Loucy (cell line): ENCODE results near the gene LYPD8.

ENCODE experiments used
- EZH2phosphoT487 ChIP-seq: fragments of 200-600 bp; IDR thresholded peaks from 2 replicates; pipeline ENCODE4 v1.6.1; 2018; ENCODE audit warnings: antibody characterized with exemption, mild to moderate bottlenecking, moderate library complexity, borderline replicate concordance
- TF ChIP-seq, protein P1 (sequence below): fragments of 200-600 bp; sonication (generic); conservative IDR thresholded peaks from 2 replicates; pipeline ENCODE4 v1.5.1; 2014; ENCODE audit warnings: mild to moderate bottlenecking, antibody characterized with exemption, low read length

DNA sequence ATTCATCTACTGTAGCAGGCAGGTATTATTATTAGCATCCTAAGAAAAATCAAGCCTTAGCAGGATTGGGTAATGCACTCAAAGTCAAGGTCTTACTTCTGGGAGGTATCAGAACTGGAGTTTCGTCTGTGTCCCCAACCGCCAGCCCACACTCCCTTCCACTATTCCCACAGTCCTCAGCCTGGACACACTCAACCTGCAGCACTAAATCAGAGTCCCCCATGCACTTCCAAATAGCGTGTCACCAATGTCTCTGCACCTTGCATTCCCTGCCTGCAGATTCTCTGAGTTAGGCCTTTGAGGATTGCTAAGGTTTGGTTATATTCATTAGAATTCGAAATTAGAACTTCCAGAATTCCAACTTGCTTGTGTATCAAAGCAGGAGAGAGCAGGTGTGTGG, 3.9 kb downstream of the LYPD8 start:
- TF ChIP-seq, protein P1, sequence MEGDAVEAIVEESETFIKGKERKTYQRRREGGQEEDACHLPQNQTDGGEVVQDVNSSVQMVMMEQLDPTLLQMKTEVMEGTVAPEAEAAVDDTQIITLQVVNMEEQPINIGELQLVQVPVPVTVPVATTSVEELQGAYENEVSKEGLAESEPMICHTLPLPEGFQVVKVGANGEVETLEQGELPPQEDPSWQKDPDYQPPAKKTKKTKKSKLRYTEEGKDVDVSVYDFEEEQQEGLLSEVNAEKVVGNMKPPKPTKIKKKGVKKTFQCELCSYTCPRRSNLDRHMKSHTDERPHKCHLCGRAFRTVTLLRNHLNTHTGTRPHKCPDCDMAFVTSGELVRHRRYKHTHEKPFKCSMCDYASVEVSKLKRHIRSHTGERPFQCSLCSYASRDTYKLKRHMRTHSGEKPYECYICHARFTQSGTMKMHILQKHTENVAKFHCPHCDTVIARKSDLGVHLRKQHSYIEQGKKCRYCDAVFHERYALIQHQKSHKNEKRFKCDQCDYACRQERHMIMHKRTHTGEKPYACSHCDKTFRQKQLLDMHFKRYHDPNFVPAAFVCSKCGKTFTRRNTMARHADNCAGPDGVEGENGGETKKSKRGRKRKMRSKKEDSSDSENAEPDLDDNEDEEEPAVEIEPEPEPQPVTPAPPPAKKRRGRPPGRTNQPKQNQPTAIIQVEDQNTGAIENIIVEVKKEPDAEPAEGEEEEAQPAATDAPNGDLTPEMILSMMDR, result no peak
- no peak for TF ChIP-seq EZH2phosphoT487
